ENCODE measurements around the gene ALDH1L1. TPM values are rescaled to one million over a fixed set of nuclear protein-coding genes. Genes with fewer than 3 reads are reported as not detected.
A peak's percentile ranks its signal among the peaks of the same experiment; 100 is the strongest.

The ALDH1L1 gene
- polyA plus RNA-seq, result not detected

DNA sequence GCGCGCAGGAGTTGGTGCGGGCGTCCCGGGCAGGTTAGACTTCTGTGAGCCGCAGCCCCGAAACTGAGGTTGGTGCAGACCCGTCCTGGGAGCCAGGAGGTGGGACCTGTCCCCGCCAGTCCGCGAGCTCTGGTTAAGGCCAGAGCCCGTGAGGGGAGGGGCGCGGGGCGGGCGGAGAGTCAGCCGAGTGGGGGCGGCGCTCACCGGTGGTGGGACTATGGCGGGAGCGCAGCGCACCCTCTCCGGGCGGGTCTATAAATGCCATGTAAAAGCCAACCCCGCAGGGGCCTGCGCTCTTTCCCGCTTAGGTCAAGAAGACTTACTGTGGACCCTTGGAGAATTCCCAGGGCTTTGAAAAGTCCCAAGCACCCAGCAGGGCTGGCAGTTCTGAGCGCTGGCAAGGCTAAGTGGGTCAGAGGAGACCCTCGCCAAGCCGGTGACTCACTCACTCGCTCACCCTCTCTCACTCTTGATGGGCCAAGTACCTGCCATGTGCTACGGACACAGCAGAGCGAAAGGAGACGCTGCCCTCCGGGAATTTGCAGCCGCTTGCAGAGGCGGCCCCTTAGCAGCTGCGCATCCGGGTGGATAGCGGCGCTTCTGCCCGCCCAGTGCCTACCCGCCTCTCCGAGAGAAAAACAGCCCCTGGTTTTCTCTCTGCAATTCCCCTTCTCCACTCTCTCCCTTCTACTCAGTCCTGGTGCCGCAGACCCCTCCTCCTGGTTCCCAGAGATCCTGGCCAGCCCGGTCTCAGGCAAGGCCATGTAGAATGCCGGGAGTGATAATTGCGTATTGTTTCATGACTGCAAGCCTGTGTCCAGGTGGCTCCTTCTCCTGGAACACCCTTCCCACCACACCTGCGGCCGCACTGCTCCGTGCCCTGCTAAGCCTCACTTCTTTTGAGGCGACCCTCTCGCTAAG lies at the start of gene ALDH1L1:
ALDH1L1 (minus strand) TSS at position 110 of the 921 bp plus-strand sequence. CDS start 19,607 bp downstream, outside the sequence.
- DNase-seq, result no peak
- Mint-ChIP-seq H3K27ac (no peak within 1 kb of the TSS), H3K4me3 (peak within 1 kb of the TSS in 1 of 5 donors; percentile 9), H3K9me3 (no peaks in the 10 kb centered on the region), H3K27me3 (ENCODE audit: low read depth in 3 of 3) (peaks cover 5 to 20% (median 6%) of the 10 kb centered on the region in 3 donors), H3K36me3 (no peaks in the 10 kb centered on the region), H3K4me1 (peaks cover 0 to 3% of the 10 kb centered on the region in 2 donors)

DNA sequence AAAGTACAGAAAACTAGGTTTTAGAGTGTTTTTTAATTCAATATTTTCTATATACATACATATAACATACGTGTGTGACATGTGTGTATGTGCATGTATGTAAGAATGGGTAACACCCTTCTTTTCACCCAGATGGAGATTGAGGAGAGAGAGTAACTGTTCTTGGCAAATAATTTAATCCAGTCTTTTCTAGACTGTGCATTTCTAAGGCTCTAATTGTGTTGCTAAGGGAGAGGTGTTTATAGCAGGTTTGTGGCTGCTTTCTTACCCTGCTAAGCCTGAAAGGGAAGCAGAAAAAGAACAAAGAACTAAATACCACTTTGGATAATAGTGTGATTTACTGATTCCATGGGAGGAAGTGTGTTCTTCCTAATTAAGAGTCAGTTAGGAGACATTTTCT lies 46.0 kb upstream of the ALDH1L1 start:
- DNase-seq, result no peak
- H3K4me3 Mint-ChIP-seq, result no peak overlapping the region
- no peak overlapping the region for H3K27ac Mint-ChIP-seq
- no peaks in the 10 kb centered on the region for H3K36me3 Mint-ChIP-seq
- H3K4me1 Mint-ChIP-seq, result no peaks in the 10 kb centered on the region
- H3K9me3 Mint-ChIP-seq, result peaks cover 0 to 12% (median 0%) of the 10 kb centered on the region in 6 donors
- H3K27me3 Mint-ChIP-seq (ENCODE audit: low read depth in 3 of 3), result peaks cover 1 to 5% (median 3%) of the 10 kb centered on the region in 3 donors

DNA sequence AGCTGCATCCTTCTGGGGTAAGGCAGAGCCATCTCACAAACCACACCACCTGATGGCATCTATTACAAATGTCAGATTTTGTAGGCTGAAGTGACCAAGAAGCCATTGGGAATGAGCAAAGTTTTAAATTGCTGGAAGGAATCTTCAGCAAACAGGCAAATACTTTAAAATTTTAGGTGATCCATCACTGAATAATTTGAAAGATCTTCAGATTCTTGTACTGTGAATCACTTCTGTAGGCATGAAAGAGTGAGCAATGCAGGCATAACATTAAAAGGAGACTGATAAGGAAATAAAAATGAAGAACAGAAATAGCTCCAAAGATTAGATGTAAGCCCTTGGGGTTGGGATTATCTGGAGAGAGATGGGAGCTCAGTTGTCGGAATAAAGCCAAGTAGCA lies 36.0 kb upstream of the ALDH1L1 start:
- H3K27me3 Mint-ChIP-seq (ENCODE audit: low read depth in 3 of 3), result peaks cover 6 to 26% (median 18%) of the 10 kb centered on the region in 3 donors
- H3K27ac Mint-ChIP-seq, result no peak overlapping the region
- H3K36me3 Mint-ChIP-seq, result no peaks in the 10 kb centered on the region

DNA sequence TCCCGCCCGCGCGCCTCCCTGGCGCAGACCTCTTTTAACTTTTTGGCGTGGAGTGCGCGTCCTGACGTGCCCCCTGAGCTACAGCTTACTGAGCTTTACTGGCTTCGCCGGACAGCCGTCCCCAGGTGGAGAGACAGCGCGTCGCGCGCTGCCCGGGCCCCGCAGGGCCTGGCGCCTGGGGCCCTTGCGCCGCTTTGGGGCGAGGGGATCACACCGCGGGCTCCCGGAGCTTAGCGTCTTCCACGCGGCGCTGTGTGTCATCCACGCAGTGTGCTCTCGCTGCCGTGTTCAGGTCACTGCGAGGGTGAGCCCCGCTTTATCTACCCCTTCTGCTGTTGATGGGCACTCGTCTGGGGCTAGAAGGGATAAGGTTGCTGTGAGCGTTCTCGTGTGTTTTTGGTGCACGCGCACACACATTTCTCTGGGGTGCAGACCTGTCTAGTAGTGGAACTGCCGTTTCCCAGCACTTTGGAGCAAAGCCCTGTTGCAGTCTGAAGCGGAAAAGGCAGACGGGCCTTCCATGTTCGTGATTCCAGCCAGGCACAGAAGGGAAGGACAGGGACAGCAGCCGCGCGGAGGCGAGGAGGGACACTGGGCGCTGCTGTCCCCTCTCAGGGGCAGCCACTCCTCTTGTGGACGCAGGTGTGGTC lies 33.1 kb upstream of the ALDH1L1 start:
- Mint-ChIP-seq H3K4me1 (peaks cover 0 to 5% of the 10 kb centered on the region in 2 donors), H3K36me3 (no peaks in the 10 kb centered on the region), H3K27ac (no peak overlapping the region), H3K27me3 (ENCODE audit: low read depth in 3 of 3) (peaks cover 2 to 37% (median 18%) of the 10 kb centered on the region in 3 donors), H3K4me3 (no peak overlapping the region), H3K9me3 (peaks cover 0 to 1% (median 0%) of the 10 kb centered on the region in 6 donors)
- DNase-seq, result no peak

More for the DNA sequence above, 36.0 kb upstream of the ALDH1L1 start:
- Mint-ChIP-seq H3K4me1 (peaks cover 0 to 5% of the 10 kb centered on the region in 2 donors), H3K9me3 (peaks cover 0 to 5% (median 0%) of the 10 kb centered on the region in 6 donors), H3K4me3 (no peak overlapping the region)
- DNase-seq, result no peak

DNA sequence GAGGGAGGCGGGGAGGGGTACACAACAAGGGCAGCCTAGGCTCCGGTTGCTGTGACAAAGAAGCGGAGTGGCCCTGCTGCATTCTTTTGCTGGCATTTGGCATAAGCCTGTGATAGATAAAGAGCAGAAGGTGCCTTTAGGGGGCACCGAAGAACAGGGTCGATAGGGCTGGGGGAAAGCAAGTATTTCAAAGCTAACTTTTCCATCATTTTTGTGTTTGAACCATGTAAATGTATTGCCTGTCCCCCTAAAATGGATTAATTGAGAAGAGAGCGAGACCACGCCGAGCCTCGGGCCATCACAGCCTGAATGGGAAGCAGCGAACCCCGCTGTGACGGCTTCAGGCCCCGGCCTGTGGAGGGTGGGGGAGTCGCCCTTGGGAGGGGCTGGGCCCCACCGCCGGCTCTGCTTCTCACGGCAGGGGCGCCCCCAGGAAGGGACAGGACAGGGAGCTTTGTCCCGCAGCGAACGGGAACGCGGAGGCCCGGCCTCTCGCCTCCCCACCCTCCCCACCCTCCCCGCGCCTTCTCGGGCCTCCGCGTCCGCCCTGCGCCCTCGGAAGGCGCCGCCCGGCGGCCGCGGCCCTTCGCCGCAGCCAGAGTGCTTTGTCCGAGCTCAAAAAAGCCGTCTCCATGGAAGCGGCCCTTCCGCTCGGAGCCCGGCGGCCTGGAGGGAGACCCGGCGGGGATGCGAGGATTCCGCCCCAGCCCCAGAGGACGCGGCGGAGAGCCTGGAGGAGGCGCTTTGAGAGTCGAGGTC lies 32.4 kb upstream of the ALDH1L1 start:
- Mint-ChIP-seq H3K27me3 (ENCODE audit: low read depth in 3 of 3) (peaks cover 2 to 40% (median 18%) of the 10 kb centered on the region in 3 donors), H3K36me3 (no peaks in the 10 kb centered on the region), H3K4me3 (peak overlapping the region in 4 of 5 donors; percentile 40 to 71 (median 50)), H3K27ac (no peak overlapping the region), H3K9me3 (peaks cover 0 to 1% (median 0%) of the 10 kb centered on the region in 6 donors), H3K4me1 (peaks cover 0 to 5% of the 10 kb centered on the region in 2 donors)
- no peak for DNase-seq

DNA sequence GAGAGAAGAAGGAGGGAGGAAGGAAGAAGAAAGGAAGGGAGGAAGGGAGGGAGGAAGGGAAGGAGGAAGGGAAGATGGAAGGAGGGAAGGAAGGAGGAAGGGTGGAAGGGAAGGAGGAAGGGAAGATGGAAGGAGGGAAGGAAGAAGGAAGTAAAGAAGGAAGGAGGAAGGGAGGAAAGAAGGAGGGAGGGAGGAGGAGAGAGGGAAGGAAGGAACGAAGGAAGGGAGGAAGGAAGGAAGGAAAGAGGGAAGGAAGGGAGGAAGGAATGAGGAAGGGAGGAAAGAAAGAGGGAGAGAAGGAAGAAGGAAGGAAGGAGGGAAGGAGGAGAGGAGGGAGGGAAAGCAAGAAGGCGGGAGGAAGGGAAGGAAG lies 31.8 kb upstream of the ALDH1L1 start:
- Mint-ChIP-seq H3K4me1 (peaks cover 0 to 5% of the 10 kb centered on the region in 2 donors), H3K27me3 (ENCODE audit: low read depth in 3 of 3) (peaks cover 2 to 38% (median 15%) of the 10 kb centered on the region in 3 donors), H3K27ac (no peak overlapping the region), H3K9me3 (peaks cover 0 to 1% (median 0%) of the 10 kb centered on the region in 6 donors), H3K4me3 (no peak overlapping the region), H3K36me3 (no peaks in the 10 kb centered on the region)
- no peak for DNase-seq

DNA sequence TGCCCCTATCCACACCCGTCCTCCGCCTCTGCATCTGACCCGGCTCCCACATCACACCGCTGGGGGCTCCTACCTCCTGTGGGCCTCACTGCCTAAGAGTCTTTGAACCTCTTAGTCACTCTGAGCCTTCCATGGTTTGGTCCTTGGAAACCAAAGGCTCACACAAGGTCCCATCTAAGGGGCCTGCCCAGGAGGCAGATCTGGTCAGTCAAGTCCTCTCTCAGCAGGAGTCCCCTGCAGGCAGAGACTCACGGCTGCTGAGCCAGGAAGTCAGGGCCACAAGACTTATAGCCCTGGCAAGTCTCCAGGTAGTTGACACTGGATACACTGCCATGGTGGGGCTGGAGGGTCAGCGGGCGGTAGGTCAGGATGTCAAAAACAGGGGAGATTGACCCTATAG lies 31.2 kb upstream of the ALDH1L1 start:
- Mint-ChIP-seq H3K36me3 (no peaks in the 10 kb centered on the region), H3K4me1 (peaks cover 0 to 5% of the 10 kb centered on the region in 2 donors), H3K9me3 (peaks cover 0 to 1% (median 0%) of the 10 kb centered on the region in 6 donors), H3K27ac (no peak overlapping the region), H3K4me3 (no peak overlapping the region), H3K27me3 (ENCODE audit: low read depth in 3 of 3) (peaks cover 2 to 38% (median 15%) of the 10 kb centered on the region in 3 donors)
- no peak for DNase-seq

DNA sequence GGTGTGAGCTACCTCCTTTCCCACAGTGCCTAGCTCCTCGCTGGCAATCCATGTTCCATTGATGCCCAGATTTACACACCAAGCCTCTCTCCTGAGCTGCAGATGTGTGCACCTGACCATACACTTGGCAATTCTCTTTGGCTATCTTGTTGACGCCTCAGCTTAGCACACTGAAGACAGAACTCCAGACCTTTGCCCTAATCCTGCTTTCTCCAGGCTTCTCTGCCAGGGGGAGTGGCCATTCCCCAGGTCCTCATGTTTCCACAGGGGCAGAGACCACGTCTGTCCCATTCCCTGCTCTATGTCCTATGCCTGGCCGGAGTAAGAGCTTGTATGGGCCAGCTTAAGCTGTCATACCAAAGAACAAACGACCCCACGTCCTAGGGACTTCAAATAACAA lies 30.2 kb upstream of the ALDH1L1 start:
- peaks cover 2 to 35% (median 15%) of the 10 kb centered on the region in 3 donors for H3K27me3 Mint-ChIP-seq (ENCODE audit: low read depth in 3 of 3)
- no peaks in the 10 kb centered on the region for H3K36me3 Mint-ChIP-seq
- no peak overlapping the region for H3K4me3 Mint-ChIP-seq
- H3K4me1 Mint-ChIP-seq, result peaks cover 0 to 5% of the 10 kb centered on the region in 2 donors
- peaks cover 0 to 1% (median 0%) of the 10 kb centered on the region in 6 donors for H3K9me3 Mint-ChIP-seq
- DNase-seq, result no peak
- H3K27ac Mint-ChIP-seq, result no peak overlapping the region

DNA sequence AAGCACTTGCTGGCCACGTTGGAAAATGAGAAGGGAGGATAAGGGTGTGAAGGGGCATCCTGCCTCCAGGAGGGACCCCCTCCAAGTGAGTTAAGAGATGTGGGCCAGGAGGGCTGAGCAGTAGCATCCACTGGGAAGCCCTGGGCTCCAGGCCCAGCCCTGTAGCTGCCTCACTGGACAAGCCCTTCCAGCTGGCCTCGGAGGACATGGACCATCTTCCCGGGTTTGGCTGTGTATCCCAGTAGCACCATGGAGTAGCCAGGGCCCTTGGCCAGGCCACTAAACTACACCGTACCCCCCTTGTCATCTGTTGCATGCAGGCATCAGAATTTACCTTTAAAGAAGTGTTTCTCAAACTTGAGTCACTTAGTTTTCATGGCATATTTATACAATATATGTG lies 29.4 kb upstream of the ALDH1L1 start:
- Mint-ChIP-seq H3K4me1 (peaks cover 0 to 5% of the 10 kb centered on the region in 2 donors), H3K27me3 (ENCODE audit: low read depth in 3 of 3) (peaks cover 2 to 32% (median 14%) of the 10 kb centered on the region in 3 donors), H3K4me3 (no peak overlapping the region), H3K36me3 (no peaks in the 10 kb centered on the region), H3K9me3 (peaks cover 0 to 1% (median 0%) of the 10 kb centered on the region in 6 donors), H3K27ac (no peak overlapping the region)
- DNase-seq, result no peak

DNA sequence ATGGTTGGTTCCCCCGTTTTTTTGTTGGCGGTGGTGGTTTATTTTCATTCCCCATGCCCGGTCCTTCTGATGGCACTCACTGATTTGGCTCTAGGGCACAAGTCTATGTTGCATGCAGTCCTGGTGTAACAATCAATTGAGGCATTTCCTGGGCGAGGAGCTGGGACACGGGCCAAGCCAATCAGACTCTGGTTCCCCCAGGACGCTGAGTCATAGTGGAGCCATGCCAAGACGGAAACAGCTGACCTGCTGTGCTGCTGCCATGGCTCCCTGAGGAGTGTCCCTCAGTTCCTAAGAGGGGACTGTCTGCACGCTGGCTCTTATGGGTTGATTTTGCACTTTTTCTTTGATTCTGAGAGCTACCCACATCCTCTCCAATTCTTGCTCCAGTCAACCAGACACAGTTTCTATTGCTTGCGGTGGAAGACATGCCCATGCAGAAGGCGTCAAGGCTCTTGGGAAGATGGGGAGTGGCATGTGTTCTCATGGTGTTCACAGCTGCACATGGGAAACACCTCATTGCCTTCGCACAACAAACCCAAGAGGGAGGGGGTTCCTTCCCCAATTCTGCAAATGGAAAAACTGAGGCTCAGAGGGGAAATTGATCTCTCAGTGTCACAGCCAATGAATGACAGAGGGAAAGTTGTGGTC lies 28.3 kb upstream of the ALDH1L1 start:
- H3K27me3 Mint-ChIP-seq (ENCODE audit: low read depth in 3 of 3), result peaks cover 3 to 30% (median 11%) of the 10 kb centered on the region in 3 donors
- no peak overlapping the region for H3K4me3 Mint-ChIP-seq
- DNase-seq, result no peak
- peaks cover 0 to 1% (median 0%) of the 10 kb centered on the region in 6 donors for H3K9me3 Mint-ChIP-seq
- H3K27ac Mint-ChIP-seq, result no peak overlapping the region
- peaks cover 0 to 4% of the 10 kb centered on the region in 2 donors for H3K4me1 Mint-ChIP-seq
- H3K36me3 Mint-ChIP-seq, result no peaks in the 10 kb centered on the region

DNA sequence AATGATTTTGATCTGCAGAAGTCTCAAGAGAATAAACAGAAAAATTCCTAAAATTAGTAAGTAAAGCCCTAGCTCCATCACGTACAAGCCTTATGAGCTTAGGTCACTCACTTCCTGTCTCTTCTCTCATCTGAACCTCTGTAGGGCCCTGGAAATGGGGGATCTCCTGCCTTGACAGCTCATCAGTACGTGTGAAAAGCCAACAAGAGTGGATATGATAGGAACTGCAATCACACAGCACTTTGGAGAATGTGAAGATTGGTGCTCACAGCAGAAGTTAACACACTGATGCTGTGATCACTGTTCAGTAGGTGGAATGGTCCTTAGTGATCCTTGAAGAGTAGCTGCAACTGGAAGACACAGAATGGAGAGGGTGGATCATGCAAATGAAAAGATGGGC lies 27.8 kb upstream of the ALDH1L1 start:
- peaks cover 0 to 2% of the 10 kb centered on the region in 2 donors for H3K4me1 Mint-ChIP-seq
- no peak for DNase-seq
- H3K36me3 Mint-ChIP-seq, result no peaks in the 10 kb centered on the region
- peaks cover 2 to 28% (median 8%) of the 10 kb centered on the region in 3 donors for H3K27me3 Mint-ChIP-seq (ENCODE audit: low read depth in 3 of 3)
- H3K9me3 Mint-ChIP-seq, result peaks cover 0 to 1% (median 0%) of the 10 kb centered on the region in 6 donors
- no peak overlapping the region for H3K27ac Mint-ChIP-seq
- H3K4me3 Mint-ChIP-seq, result no peak overlapping the region

DNA sequence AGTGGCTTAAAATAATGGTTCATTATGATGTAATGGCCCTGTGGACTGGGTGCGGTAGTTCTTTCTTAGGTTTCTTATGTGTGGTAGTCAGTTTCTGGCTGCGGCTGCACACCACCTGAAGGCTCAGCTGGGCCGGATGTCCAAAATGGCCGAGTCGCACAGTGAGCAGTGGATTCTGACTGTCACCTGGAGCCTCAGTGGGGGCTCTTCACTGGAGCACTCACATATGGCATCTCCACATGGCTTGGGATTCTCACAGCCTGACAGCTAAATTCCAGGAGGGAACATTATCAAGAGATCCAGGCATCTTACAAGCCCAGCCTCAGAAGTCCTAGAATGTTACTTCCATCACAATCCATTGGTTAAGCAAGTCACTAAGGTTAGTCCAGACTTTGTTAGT lies 26.8 kb upstream of the ALDH1L1 start:
- Mint-ChIP-seq H3K4me1 (no peaks in the 10 kb centered on the region), H3K27me3 (ENCODE audit: low read depth in 3 of 3) (peaks cover 2 to 30% (median 7%) of the 10 kb centered on the region in 3 donors), H3K4me3 (no peak overlapping the region), H3K27ac (no peak overlapping the region), H3K36me3 (no peaks in the 10 kb centered on the region), H3K9me3 (no peaks in the 10 kb centered on the region)
- DNase-seq, result no peak
